Glomerular endothelial cell (primary cell): ENCODE measurements around the gene ELAVL4. TPM values are rescaled to one million over a fixed set of nuclear protein-coding genes. Genes with fewer than 3 reads are reported as not detected.

ENCODE experiments used
- DNase-seq: peaks from one replicate; pipeline ENCODE4 v3.0.0-alpha.2; 2011; ENCODE audit warnings: low read depth, low spot score; ENCODE audit errors: extremely low read depth
- total RNA-seq: library from RNA; depleted of rRNA; stranded (reverse); fragments of >200 nt; gene quantifications from 2 replicates; pipeline ENCODE4 v1.2.3, GENCODE V29; 2015

The ELAVL4 gene
- total RNA-seq, 1 donor from 2014 or later, result not detected

- no peak for DNase-seq
These were observed 127.9 kb downstream of the ELAVL4 start for GRCh38 chr1:50236656-50237055.

GRCh38 chr1:50237056-50237455 is 128.3 kb downstream of the ELAVL4 start:
- DNase-seq, result no peak

- DNase-seq, result no peak
These were observed 135.2 kb downstream of the ELAVL4 start for GRCh38 chr1:50243939-50244338.

GRCh38 chr1:50246869-50247268 is 138.1 kb downstream of the ELAVL4 start:
- DNase-seq, result no peak

GRCh38 chr1:50251702-50252101 is 143.0 kb downstream of the ELAVL4 start:
- DNase-seq, result no peak

- DNase-seq, result no peak
These were observed 143.5 kb downstream of the ELAVL4 start for GRCh38 chr1:50252196-50252595.

Other genes starting within 250 kb of the ELAVL4 start
- not detected in 2 replicates for gene AGBL4, start 85.0 kb upstream of the ELAVL4 start, total RNA-seq